NOMO-1 treated with DMSO at 0.1 percent for 48 hours (cell line): ENCODE measurements around the gene SKIC8.
A peak's percentile ranks its signal among the peaks of the same experiment; 100 is the strongest.

Experiments used
- DNase-seq: peaks from one replicate; lab custom pipeline; 2025; ENCODE audit not compliant: unreplicated experiment; lab: John Stamatoyannopoulos, UW

SKIC8 gene

GRCh38 chr15:78299101-78299930 is at the start of gene SKIC8:
Gene SKIC8, minus strand, starts transcription at chr15:78299609. Its CDS starts 3,923 bp downstream, at chr15:78295686.
- peak; percentile 95 for DNase-seq

- no peak for DNase-seq
Measured at GRCh38 chr15:78347586-78348543, 48.5 kb upstream of the SKIC8 start.

GRCh38 chr15:78345396-78346125 is 46.2 kb upstream of the SKIC8 start:
- no peak for DNase-seq

DNA sequence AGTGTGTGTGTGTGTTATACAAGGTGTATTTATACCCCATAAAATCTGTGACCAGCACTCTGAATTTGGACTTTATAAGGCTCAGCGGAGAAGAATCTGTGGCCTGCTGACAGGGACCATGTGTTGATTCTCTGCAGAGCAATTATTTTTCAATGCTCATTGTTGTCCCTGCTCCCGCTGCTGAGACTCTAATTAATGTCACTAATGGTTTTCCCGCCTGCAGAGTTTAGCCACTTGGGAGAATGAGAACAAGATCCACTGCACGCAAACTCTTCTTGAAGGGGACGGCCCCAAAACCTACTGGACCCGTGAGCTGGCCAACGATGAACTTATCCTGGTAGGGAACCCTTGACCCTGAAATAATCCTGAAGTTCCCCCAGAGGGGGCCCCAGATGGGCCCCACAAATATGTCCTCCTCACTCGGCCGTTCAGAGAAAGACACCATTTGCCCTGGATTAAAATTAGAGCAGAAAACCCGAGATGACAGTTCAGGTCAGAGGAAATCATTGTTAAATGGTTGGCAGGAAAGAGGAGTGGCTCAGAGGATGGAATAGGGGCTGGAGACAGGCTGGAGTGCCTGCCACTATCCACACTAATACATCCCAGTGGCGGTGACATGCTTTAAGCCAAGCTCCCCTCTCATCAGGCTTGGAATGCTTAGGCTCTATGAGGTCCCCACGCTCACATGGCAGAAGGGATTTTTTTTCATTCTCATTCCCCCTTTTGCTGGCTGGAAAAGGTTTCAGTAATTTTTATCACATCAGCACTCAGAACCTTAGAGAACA is 44.1 kb upstream of the SKIC8 start:
- DNase-seq = no peak

DNA sequence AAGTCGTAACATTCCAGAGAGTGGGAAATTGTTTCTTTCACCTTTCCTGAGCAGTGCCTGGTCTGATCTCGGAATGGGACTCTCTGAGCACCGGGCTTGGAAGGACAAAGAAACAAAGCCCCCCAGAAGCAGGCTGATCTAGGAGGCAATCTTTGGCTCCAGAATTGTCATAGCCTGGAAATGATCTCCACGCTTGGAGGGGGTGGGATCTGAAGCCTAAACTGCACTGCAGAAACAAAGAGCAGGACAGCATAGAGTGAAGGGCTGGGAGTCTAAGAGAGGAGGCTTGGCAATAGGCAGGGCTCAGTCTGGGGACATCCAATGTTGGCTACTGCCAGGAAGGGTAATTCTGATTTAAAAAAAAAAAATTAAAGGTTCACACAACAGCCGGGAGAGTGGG is 42.6 kb upstream of the SKIC8 start:
- DNase-seq = no peak

GRCh38 chr15:78341057-78341987 is 41.9 kb upstream of the SKIC8 start:
- DNase-seq = no peak

DNA sequence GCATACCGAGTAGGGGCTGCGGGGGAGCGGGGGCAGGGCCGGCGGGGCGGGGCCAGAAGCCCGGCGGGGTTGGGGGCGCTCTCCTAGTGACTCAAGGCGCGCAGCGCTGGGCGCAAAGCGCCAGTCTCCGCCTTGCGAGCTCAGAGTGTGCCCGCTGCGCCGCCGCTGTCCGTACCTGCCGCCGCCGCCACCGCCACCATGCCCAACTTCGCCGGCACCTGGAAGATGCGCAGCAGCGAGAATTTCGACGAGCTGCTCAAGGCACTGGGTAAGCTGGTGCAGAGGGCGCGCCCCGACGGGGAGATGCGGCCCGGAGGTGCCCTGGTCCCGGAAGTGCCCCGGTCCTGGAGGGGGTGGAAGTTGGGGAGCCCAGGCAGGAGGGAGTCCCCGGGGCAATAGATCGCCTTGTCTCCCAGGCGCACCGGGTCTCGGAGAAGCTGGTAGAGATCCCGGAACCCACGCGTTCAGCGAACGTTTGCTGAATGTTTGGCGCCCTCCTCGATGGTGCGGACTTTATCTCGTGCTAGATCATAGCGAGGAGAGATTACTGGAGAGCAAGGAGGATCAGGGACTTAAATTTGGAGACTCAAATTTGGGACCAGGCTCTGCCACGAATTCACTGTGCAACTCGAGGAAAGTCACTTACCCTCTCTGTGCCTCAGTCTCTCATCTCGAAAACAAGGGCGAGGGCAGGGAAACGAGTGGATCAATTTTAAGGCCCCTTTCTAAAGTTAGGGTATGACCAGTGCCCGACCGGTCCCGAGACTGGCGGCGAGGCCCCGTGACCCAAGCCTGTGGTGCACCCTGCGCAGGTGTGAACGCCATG is 41.0 kb upstream of the SKIC8 start, which contains the start of gene CRABP1:
Gene CRABP1, plus strand, starts transcription at position 123 of the 826 bp plus-strand sequence. Its CDS starts 76 bp downstream, at position 199.
- no peak for DNase-seq

DNA sequence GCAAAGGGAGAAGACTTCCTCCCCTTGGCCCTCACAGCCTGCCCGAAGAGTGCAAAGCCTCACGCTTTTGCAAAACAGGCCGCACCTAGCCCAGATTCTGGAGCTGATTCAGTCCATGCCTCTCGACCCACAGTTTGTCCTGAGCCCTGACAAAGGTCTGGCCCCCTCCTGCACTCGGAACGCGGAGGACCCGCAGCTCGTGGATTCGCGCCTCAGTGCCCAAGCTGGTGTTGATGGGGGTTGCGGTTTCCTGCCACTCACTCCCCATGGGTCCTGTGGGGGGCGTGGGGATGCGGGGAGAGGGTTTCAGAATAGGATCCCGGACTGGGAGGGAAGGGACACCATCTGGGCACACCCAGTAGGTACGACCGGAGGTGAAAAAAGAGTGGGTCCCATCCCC is 40.1 kb upstream of the SKIC8 start:
- DNase-seq = no peak

DNA sequence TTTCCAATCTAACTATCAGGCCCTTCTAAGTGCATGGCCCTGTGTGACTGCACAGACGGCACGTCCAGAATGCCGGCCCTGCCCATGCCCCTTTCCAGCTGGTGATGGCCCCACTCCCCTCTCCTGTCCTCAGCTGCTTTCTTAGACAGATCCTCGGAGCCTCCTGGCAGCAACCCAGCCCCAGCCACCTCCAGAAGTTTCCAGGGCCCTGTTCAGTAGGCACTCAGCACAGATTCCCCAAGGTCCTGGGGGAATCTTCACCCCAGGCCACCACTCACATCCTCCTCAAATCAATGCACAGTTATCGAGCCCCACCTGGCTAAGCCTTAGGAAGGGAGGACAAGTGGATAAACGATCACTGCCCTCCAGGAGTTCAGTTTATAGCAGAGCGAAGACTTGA is 39.4 kb upstream of the SKIC8 start:
- DNase-seq = no peak

- DNase-seq = no peak
Measured at GRCh38 chr15:78335985-78336384, 36.6 kb upstream of the SKIC8 start.

GRCh38 chr15:78334845-78335244 is 35.4 kb upstream of the SKIC8 start:
- no peak for DNase-seq

GRCh38 chr15:78329625-78330024 is 30.2 kb upstream of the SKIC8 start:
- DNase-seq = no peak

DNA sequence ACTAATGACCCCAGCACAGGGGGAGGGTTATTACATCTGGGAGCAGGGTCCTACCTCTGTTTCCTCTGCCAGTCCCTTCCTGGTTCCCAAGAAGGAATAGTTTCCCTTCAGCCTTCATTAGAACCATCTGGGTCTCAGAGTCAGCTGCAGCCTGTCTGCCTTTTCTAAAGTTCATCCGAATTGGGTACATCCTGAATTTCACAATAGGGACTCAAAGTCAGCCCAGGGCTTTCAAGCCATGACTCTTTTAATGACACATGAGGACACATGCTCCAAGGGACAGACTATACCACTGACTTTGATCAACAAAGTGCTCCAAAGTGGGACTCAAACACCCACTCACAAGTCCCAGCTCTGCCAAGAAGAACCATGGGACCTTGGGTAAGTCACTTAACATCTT is 28.1 kb upstream of the SKIC8 start:
- DNase-seq = peak; percentile 54

DNA sequence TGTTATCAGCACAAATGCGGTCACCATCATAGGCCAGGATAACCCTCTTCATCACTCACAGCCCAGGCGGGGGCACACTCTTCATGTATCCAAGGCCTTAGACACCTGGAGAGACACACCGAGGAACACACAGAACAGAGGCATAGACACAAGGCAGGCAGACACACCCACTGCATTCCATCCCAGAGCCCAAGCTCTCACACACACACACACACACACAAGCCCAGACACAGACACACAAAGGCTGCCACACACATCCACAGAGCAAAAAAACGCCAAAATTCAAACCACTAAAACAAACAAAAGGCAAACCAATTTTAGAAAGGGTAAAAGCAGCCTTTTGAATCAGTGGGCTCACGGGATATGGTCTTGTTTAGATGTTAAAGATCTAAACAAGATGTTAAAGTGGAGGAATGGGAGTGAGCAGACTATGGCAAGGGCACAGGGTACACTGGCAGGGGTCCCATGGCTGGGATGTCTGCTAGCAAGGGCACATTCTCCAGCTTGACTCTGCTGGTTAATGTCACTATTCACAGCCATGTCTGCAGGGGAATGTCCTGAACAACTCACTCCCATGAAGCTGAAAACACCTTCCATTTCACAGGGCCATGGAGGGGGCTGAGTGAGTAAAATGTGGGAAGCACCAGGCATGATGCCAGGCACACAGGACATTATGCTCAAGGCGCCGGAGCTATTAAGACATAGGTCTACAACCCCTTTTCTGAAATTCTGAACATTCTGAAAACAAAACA is 25.9 kb upstream of the SKIC8 start:
- no peak for DNase-seq

- no peak for DNase-seq
Measured at GRCh38 chr15:78324144-78324543, 24.7 kb upstream of the SKIC8 start.

GRCh38 chr15:78323693-78324092 is 24.3 kb upstream of the SKIC8 start:
- no peak for DNase-seq

- DNase-seq = peak; percentile 66
Measured at GRCh38 chr15:78322724-78323521, 23.5 kb upstream of the SKIC8 start.
